Naive thymus-derived CD4-positive, alpha-beta T cell (primary cell): ENCODE results near the gene RUSC2. TPM values are rescaled to one million over a fixed set of nuclear protein-coding genes. Genes with fewer than 3 reads are reported as not detected.

Experiments
- ATAC-seq: fragments of 150-1000 bp; cut with Tn5 transposase; 2 replicates; pipeline ENCODE4 v1.10.0; 2021; ENCODE audit warnings: mild to moderate bottlenecking, moderate library complexity
- CTCF ChIA-PET: fragments of 350-600 bp; sonication (Branson Sonifier 250); formaldehyde crosslinking; loops from one replicate; lab custom pipeline; 2021; ENCODE audit warnings: antibody characterized with exemption; lab: Charles Lee
- POLR2A ChIA-PET: fragments of 350-600 bp; sonication (Branson Sonifier 250); formaldehyde crosslinking; loops from one replicate; lab custom pipeline; 2021; ENCODE audit warnings: antibody characterized with exemption, inconsistent platforms; lab: Charles Lee
- DNase-seq, 9 donors: peaks; one replicate each; pipeline versions ENCODE4 v3.0.0 to v3.0.0-alpha.2; 2020 to 2022; ENCODE audit warnings: mixed read lengths in 1 of 9
- H3K27ac ChIP-seq: one replicate; pipeline ENCODE4 v1.7.0; 2013; ENCODE audit warnings: mild to moderate bottlenecking, low read depth, low read length, moderate library complexity
- H3K27me3 ChIP-seq, 2 donors: one replicate each; pipeline ENCODE4 v1.7.0; 2013; ENCODE audit warnings: low read length in 2 of 2, mild to moderate bottlenecking in 2 of 2, moderate library complexity in 2 of 2; ENCODE audit not compliant: control insufficient read depth in 2 of 2, insufficient read depth in 2 of 2
- H3K36me3 ChIP-seq, 3 experiments: 1 replicate in 2 of 3; 2 replicates in 1 of 3; pipeline ENCODE4 v1.7.0; 2013; ENCODE audit warnings: low read length in 3 of 3, mild to moderate bottlenecking in 3 of 3, moderate library complexity in 1 of 3; ENCODE audit not compliant: insufficient read depth in 3 of 3, control insufficient read depth in 2 of 3
- H3K4me1 ChIP-seq, 2 donors: one replicate each; pipeline ENCODE4 v1.7.0; 2013; ENCODE audit warnings: low read length in 2 of 2, mild to moderate bottlenecking in 2 of 2, moderate library complexity in 1 of 2; ENCODE audit not compliant: control insufficient read depth in 2 of 2, insufficient read depth in 2 of 2
- H3K4me3 ChIP-seq: 2 replicates; pipeline ENCODE4 v1.7.0; 2013; ENCODE audit warnings: mild to moderate bottlenecking, low read length
- H3K9me3 ChIP-seq, 3 experiments: 1 replicate in 2 of 3; 2 replicates in 1 of 3; pipeline ENCODE4 v1.7.0; 2013; ENCODE audit warnings: low read length in 3 of 3; ENCODE audit not compliant: control insufficient read depth in 2 of 3
- H3K27ac Mint-ChIP-seq, 9 donors: one replicate each; pipeline ENCODE4 v1.8.0; 2020 to 2022; ENCODE audit warnings: mixed read lengths in 9 of 9, mild to moderate bottlenecking in 8 of 9, moderate library complexity in 5 of 9, inconsistent platforms in 2 of 9
- H3K27me3 Mint-ChIP-seq, 5 donors: one replicate each; pipeline ENCODE4 v1.8.0; 2021 to 2022; ENCODE audit warnings: mixed read lengths in 5 of 5, mild to moderate bottlenecking in 1 of 5
- H3K36me3 Mint-ChIP-seq, 5 donors: one replicate each; pipeline ENCODE4 v1.8.0; 2020 to 2022; ENCODE audit warnings: mixed read lengths in 5 of 5, mild to moderate bottlenecking in 3 of 5, inconsistent platforms in 1 of 5
- H3K4me1 Mint-ChIP-seq, 7 donors: one replicate each; pipeline ENCODE4 v1.8.0; 2020 to 2022; ENCODE audit warnings: mixed read lengths in 7 of 7, mild to moderate bottlenecking in 3 of 7, inconsistent platforms in 1 of 7
- H3K4me3 Mint-ChIP-seq, 10 donors: one replicate each; pipeline ENCODE4 v1.8.0; 2020 to 2022; ENCODE audit warnings: mild to moderate bottlenecking in 10 of 10, mixed read lengths in 10 of 10, moderate library complexity in 6 of 10, inconsistent platforms in 2 of 10
- H3K9me3 Mint-ChIP-seq, 11 donors: one replicate each; pipeline ENCODE4 v1.8.0; 2020 to 2022; ENCODE audit warnings: mixed read lengths in 11 of 11, mild to moderate bottlenecking in 4 of 11, inconsistent platforms in 1 of 11, moderate library complexity in 1 of 11
- intact Hi-C, 2 donors: fragments of 100-400 bp; cut with micrococcal nuclease; formaldehyde crosslinking; loops; one replicate each; pipeline ENCODE4 v1.15.1; 2023
- polyA plus RNA-seq, 2 donors: library from polyadenylated mRNA; unstranded; fragments of 300-500 nt; fragmentation: Illumina TruSeq; gene quantifications; one replicate each; pipeline ENCODE4 v1.2.3, GENCODE V29; 2021
- total RNA-seq, 6 experiments: library from RNA in 5 of 6; stranded (reverse) in 5 of 6; gene quantifications; 1 replicate in 5 of 6; 2 replicates in 1 of 6; pipeline ENCODE4 v1.2.3 and lab custom pipeline; 2021 to 2026

Gene RUSC2
- total and polyA plus RNA-seq, 7 experiments from 2014 or later = 0.18 to 8.3 (median 3.7) TPM

DNA sequence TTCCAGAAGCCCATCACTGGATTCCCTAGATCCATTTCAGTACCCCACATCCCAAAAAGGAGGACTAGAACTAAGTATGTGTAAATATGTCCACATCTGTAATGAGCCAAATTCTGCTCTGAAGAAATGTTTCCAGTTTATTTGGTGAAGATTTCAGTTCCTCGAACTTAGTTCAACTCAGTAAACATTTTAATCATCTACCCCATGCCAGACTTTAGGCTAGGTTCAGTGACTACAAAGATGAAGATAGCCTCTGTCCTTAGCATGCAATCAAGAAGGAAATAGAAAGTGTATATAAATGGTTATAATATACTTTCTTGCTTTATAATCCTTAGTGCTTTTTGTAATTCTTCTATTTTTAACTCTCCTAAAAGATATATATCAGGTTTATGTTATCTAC is 21.5 kb downstream of the RUSC2 start:
- no peaks in the 10 kb centered on the region for H3K9me3 ChIP-seq
- Mint-ChIP-seq H3K27ac (no peak overlapping the region), H3K4me3 (no peak overlapping the region), H3K36me3 (peaks cover 0 to 4% (median 0%) of the 10 kb centered on the region in 5 donors), H3K27me3 (peaks cover 0 to 1% (median 0%) of the 10 kb centered on the region in 5 donors), H3K4me1 (peaks cover 0 to 6% (median 0%) of the 10 kb centered on the region in 7 donors), H3K9me3 (no peaks in the 10 kb centered on the region)
- no peaks in the 10 kb centered on the region for H3K36me3 ChIP-seq
- H3K4me1 ChIP-seq = no peaks in the 10 kb centered on the region
- H3K4me3 ChIP-seq = no peak overlapping the region
- intact Hi-C loops = no loop called here
- ChIA-PET CTCF (no interaction called here), POLR2A (no interaction called here)
- no peak overlapping the region for H3K27ac ChIP-seq
- ATAC-seq = no peak
- no peak for DNase-seq
- H3K27me3 ChIP-seq = no peaks in the 10 kb centered on the region

DNA sequence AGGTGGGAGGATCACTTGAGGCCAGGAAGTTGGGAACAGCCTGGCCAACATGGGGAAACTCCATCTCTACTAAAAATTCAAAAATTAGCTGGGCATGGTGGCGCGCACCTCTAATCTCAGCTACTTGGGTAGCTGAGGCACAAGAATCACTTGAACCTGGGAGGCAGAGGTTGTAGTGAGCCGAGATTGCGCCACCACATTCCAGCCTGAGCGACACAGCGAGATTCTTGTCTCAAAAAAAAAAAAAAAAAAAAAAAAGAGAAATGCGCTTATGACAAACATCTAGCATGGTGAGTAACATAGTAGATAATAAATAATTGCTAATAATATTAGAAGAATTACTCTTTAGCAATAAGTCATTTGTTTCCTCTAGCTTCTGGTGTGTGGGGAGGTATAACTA is 25.9 kb downstream of the RUSC2 start:
- H3K27ac Mint-ChIP-seq = no peak overlapping the region
- POLR2A ChIA-PET = no interaction called here
- H3K4me3 Mint-ChIP-seq = no peak overlapping the region

DNA sequence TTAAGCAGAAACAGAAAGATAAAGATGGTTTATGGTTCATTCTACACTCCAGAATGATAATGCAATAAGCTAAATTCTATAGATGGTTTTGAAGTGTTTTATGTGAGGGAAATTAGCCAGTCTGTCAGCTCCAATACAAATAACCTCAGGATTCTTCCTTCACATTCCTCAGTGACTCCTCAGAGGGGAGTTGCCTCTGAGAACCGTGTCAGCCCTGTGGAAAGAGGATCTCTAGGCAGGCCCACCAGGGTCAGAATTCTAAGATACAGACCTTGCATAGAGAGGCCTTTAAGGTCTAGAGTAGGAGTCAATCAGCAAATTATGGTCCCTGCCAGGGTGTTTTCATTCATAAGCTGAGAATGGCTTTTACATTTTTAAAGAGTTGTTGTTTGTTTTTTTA is 26.6 kb downstream of the RUSC2 start:
- Mint-ChIP-seq H3K4me1 (no peaks in the 10 kb centered on the region), H3K9me3 (no peaks in the 10 kb centered on the region), H3K36me3 (no peaks in the 10 kb centered on the region), H3K27ac (no peak overlapping the region), H3K4me3 (no peak overlapping the region), H3K27me3 (no peaks in the 10 kb centered on the region)
- H3K36me3 ChIP-seq = no peaks in the 10 kb centered on the region
- no peak overlapping the region for H3K27ac ChIP-seq
- ATAC-seq (no peak), DNase-seq (no peak)
- no peaks in the 10 kb centered on the region for H3K9me3 ChIP-seq
- H3K4me3 ChIP-seq = no peak overlapping the region
- CTCF ChIA-PET = interaction anchor here (0.8 kb wide), 1 partner anchor 93 kb away, joined by 4 read pairs; no protein-coding TSS in a partner anchor
- intact Hi-C loops = no loop called here
- no peaks in the 10 kb centered on the region for H3K4me1 ChIP-seq
- H3K27me3 ChIP-seq = no peaks in the 10 kb centered on the region
- POLR2A ChIA-PET = no interaction called here

More for the DNA sequence above, 25.9 kb downstream of the RUSC2 start:
- Histone ChIP-seq H3K9me3 (no peaks in the 10 kb centered on the region), H3K27ac (no peak overlapping the region), H3K27me3 (no peaks in the 10 kb centered on the region), H3K4me1 (no peaks in the 10 kb centered on the region), H3K4me3 (no peak overlapping the region), H3K36me3 (no peaks in the 10 kb centered on the region)
- Mint-ChIP-seq H3K36me3 (no peaks in the 10 kb centered on the region), H3K4me1 (no peaks in the 10 kb centered on the region), H3K9me3 (no peaks in the 10 kb centered on the region), H3K27me3 (no peaks in the 10 kb centered on the region)
- CTCF ChIA-PET = interaction anchor here (0.8 to 1.0 kb wide), 2 partner anchors 92 to 181 kb away, joined by 3 to 4 read pairs; no protein-coding TSS in a partner anchor
- intact Hi-C loops = no loop called here
- DNase-seq (no peak), ATAC-seq (no peak)

DNA sequence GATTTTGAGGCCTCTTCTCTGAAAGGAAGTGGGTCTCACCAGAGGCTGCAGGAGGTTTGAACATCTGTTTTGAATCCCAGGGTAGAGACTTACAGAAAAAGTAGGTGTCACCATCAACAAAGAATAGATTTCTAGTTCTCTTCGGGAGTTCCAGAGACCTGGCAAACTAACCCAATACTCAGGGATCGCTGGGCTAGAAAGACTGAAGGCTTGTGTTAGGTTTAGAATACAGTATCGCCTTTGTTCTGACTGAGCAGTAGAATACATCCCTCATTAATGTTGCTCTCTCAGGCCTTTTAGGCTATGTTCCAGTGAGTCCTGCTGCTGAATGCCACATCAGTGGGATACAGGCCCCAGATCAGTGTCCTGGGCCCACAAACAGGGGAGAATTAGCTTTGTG is 27.2 kb downstream of the RUSC2 start:
- Mint-ChIP-seq H3K4me3 (no peak overlapping the region), H3K4me1 (no peaks in the 10 kb centered on the region), H3K27ac (no peak overlapping the region), H3K27me3 (no peaks in the 10 kb centered on the region), H3K9me3 (no peaks in the 10 kb centered on the region), H3K36me3 (no peaks in the 10 kb centered on the region)
- no peaks in the 10 kb centered on the region for H3K27me3 ChIP-seq
- no peaks in the 10 kb centered on the region for H3K9me3 ChIP-seq
- no peak for ATAC-seq
- H3K4me3 ChIP-seq = no peak overlapping the region
- DNase-seq = no peak
- ChIA-PET POLR2A (no interaction called here), CTCF (no interaction called here)
- no peaks in the 10 kb centered on the region for H3K4me1 ChIP-seq
- H3K27ac ChIP-seq = no peak overlapping the region
- intact Hi-C loops = no loop called here
- no peaks in the 10 kb centered on the region for H3K36me3 ChIP-seq

DNA sequence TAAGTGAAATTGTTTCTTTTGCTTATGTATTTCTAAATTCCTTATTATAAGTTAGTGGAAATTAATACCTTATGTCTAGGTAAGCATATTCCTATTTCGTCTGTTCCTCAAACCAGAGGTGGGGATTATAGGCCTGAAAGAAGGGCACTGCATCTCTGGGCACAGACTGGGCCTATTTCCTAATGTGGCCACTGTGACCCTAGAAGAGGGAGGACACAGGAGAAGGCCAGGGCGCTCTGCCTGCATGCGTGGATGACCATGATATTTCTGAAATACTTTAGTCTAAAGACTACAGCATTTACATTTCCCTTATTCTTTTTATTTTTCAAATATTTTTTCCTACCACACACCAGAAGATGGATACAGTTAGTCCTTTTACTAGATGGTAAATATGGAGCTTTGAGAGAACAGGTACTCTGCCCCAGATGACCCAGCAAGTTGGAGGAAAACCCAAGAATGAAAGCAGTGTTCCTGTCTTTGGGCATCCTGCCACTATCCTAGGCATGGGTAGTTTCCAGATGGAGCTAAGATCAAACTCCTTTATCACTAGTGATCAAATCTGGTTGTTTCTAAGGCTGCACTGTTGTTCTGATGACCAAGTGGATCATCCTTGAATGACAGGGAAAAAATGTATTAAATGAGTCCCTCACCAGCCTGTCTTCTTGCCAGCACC is 27.8 kb downstream of the RUSC2 start:
- no peaks in the 10 kb centered on the region for H3K4me1 ChIP-seq
- no peak overlapping the region for H3K27ac ChIP-seq
- no peak for DNase-seq
- H3K27me3 ChIP-seq = no peaks in the 10 kb centered on the region
- no peaks in the 10 kb centered on the region for H3K9me3 ChIP-seq
- no peaks in the 10 kb centered on the region for H3K27me3 Mint-ChIP-seq
- no peaks in the 10 kb centered on the region for H3K9me3 Mint-ChIP-seq
- ChIA-PET CTCF (interaction anchor here (0.9 kb wide), 1 partner anchor 22 kb away, joined by 3 read pairs; no protein-coding TSS in a partner anchor), POLR2A (no interaction called here)
- H3K27ac Mint-ChIP-seq = no peak overlapping the region
- no peaks in the 10 kb centered on the region for H3K36me3 ChIP-seq
- H3K4me3 Mint-ChIP-seq = no peak overlapping the region
- no peak overlapping the region for H3K4me3 ChIP-seq
- H3K36me3 Mint-ChIP-seq = no peaks in the 10 kb centered on the region
- intact Hi-C loops = no loop called here
- no peak for ATAC-seq
- H3K4me1 Mint-ChIP-seq = no peaks in the 10 kb centered on the region

DNA sequence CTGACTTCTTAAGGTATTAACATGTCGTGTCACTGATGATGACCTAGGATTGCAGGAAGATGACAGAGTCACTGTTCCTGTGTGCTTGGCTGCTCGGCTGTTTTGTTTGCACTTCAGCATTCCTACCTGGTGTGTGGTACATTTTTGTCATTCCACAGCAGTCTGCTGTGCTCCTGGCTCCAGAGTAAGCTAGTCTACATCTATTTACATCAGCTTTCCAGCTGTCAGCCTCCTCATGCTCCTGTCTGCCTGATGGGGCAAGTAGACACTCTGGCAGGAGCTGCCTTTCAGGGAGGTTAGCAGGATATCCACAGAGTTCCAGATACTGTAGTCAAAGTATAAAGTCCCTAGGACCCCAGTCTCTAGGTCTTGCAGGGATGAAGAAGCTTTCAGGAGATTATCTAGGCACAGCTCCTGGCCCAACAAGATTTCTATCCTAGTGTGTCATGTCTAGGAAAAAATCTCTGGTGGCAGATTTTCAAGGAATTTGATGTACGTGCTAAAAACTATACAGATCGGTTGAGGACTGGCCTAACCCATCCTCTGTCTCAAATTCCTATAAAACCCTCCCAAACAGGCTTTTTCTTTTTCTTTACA is 28.4 kb downstream of the RUSC2 start:
- H3K27me3 ChIP-seq = no peaks in the 10 kb centered on the region
- ChIA-PET CTCF (interaction anchor here (0.9 kb wide), 1 partner anchor 22 kb away, joined by 3 read pairs; no protein-coding TSS in a partner anchor), POLR2A (no interaction called here)
- H3K36me3 ChIP-seq = no peaks in the 10 kb centered on the region
- H3K4me1 ChIP-seq = no peaks in the 10 kb centered on the region
- no peak overlapping the region for H3K27ac ChIP-seq
- intact Hi-C loops = no loop called here
- no peak for ATAC-seq
- no peak overlapping the region for H3K27ac Mint-ChIP-seq
- no peaks in the 10 kb centered on the region for H3K9me3 ChIP-seq
- H3K4me3 ChIP-seq = no peak overlapping the region
- no peak overlapping the region for H3K4me3 Mint-ChIP-seq
- no peaks in the 10 kb centered on the region for H3K36me3 Mint-ChIP-seq
- DNase-seq = no peak
- no peaks in the 10 kb centered on the region for H3K4me1 Mint-ChIP-seq
- H3K27me3 Mint-ChIP-seq = no peaks in the 10 kb centered on the region
- H3K9me3 Mint-ChIP-seq = no peaks in the 10 kb centered on the region
